Keratinocyte (primary cell): ENCODE results near the gene GPR137. TPM values are rescaled to one million over a fixed set of nuclear protein-coding genes. Genes with fewer than 3 reads are reported as not detected.

Experiments
- DNase-seq: peaks from one replicate; pipeline ENCODE4 v3.0.0-alpha.2; 2011; ENCODE audit warnings: low read depth, missing footprints, low spot score
- FAIRE-seq: peaks from 2 replicates; lab custom pipeline; 2011; peaks lifted over from hg19 to GRCh38; lab: Jason Lieb, UNC
- H2AFZ ChIP-seq: 2 replicates; pipeline ENCODE4 v1.6.0; 2012; ENCODE audit warnings: low read length, control low read depth, inconsistent platforms; ENCODE audit not compliant: control insufficient read depth
- H3K27ac ChIP-seq: 2 replicates; pipeline ENCODE4 v1.5.1; 2011; ENCODE audit warnings: low read length; ENCODE audit not compliant: control insufficient read depth, insufficient read depth
- H3K27me3 ChIP-seq: 3 replicates; pipeline ENCODE4 v1.6.0; 2011; ENCODE audit warnings: low read length; ENCODE audit not compliant: control insufficient read depth, insufficient read depth; ENCODE audit errors: extremely low read depth
- H3K36me3 ChIP-seq, 2 experiments: 2 replicates in 1 of 2; 3 replicates in 1 of 2; pipeline ENCODE4 v1.5.1; 2011; ENCODE audit warnings: low read length in 2 of 2, mild to moderate bottlenecking in 1 of 2; ENCODE audit not compliant: control insufficient read depth in 2 of 2, insufficient read depth in 2 of 2; ENCODE audit errors: extremely low read depth in 1 of 2
- H3K4me1 ChIP-seq: 3 replicates; pipeline ENCODE4 v1.5.1; 2011; ENCODE audit warnings: low read length; ENCODE audit not compliant: control insufficient read depth, insufficient read depth; ENCODE audit errors: extremely low read depth
- H3K4me2 ChIP-seq: 3 replicates; pipeline ENCODE4 v1.6.0; 2011; ENCODE audit warnings: low read depth, low read length; ENCODE audit not compliant: control insufficient read depth, insufficient read depth; ENCODE audit errors: extremely low read depth
- H3K4me3 ChIP-seq, 3 experiments: fragments of 200-600 bp in 1 of 3; sonication (generic) in 1 of 3; 2 replicates in 2 of 3; 3 replicates in 1 of 3; pipeline ENCODE4 v1.5.1; 2011 to 2016; ENCODE audit warnings: low read length in 3 of 3, mild to moderate bottlenecking in 3 of 3, control low read depth in 2 of 3, inconsistent platforms in 1 of 3, low read depth in 1 of 3, mixed read lengths in 1 of 3, mixed run types in 1 of 3, moderate library complexity in 1 of 3; ENCODE audit not compliant: control insufficient read depth in 2 of 3, insufficient read depth in 2 of 3; ENCODE audit errors: extremely low read depth in 1 of 3
- H3K79me2 ChIP-seq: 2 replicates; pipeline ENCODE4 v1.6.0; 2012; ENCODE audit warnings: low read length; ENCODE audit not compliant: control insufficient read depth, insufficient read depth
- H3K9ac ChIP-seq: 3 replicates; pipeline ENCODE4 v1.6.0; 2011; ENCODE audit warnings: low read length; ENCODE audit not compliant: control insufficient read depth, insufficient read depth; ENCODE audit errors: extremely low read depth
- H3K9me1 ChIP-seq: 3 replicates; pipeline ENCODE4 v1.6.0; 2011; ENCODE audit warnings: low read length; ENCODE audit not compliant: control insufficient read depth, insufficient read depth; ENCODE audit errors: extremely low read depth
- H3K9me3 ChIP-seq: 2 replicates; pipeline ENCODE4 v1.5.1; 2012; ENCODE audit warnings: low read depth, low read length; ENCODE audit not compliant: control insufficient read depth
- H4K20me1 ChIP-seq: 3 replicates; pipeline ENCODE4 v1.6.0; 2011; ENCODE audit warnings: low read length; ENCODE audit not compliant: control insufficient read depth, insufficient read depth; ENCODE audit errors: extremely low read depth
- EZH2 ChIP-seq: IDR thresholded peaks from one replicate; pipeline ENCODE4 v1.6.1; 2012; ENCODE audit warnings: inconsistent platforms, mild to moderate bottlenecking, low read length, moderate library complexity
- dilution Hi-C: fragments of 300-500 bp; cut with MboI; formaldehyde crosslinking; loops from one replicate; pipeline ENCODE4 v1.7.0; 2020; ENCODE audit warnings: low sequenced_read_pairs; ENCODE audit not compliant: extremely low pct_ligation_motif_present
- polyA plus RNA-seq, 5 experiments: library from polyadenylated mRNA; depleted of rRNA in 3 of 5; stranded (reverse) in 3 of 5; stranded (forward) in 1 of 5; unstranded in 1 of 5; fragments of >200 nt; gene quantifications; 1 replicate in 1 of 5; 2 replicates in 3 of 5; 3 replicates in 1 of 5; pipeline versions ENCODE4 v1.2.1 to v1.2.3, GENCODE V29; 2011 to 2012; ENCODE audit warnings: missing spikeins in 2 of 5, low read depth in 1 of 5, low replicate concordance in 1 of 5
- TF ChIP-seq, protein P1 (sequence below), 3 experiments: IDR thresholded peaks in 1 of 3; conservative IDR thresholded peaks in 1 of 3; optimal IDR thresholded peaks in 1 of 3; 2 replicates in 2 of 3; 3 replicates in 1 of 3; pipeline versions ENCODE3 to v1.5.1; 2011; ENCODE audit warnings: low read length in 3 of 3, mild to moderate bottlenecking in 3 of 3, moderate library complexity in 2 of 3, control low read depth in 1 of 3, inconsistent platforms in 1 of 3; ENCODE audit not compliant: insufficient read depth in 2 of 3; ENCODE audit errors: extremely low read depth in 1 of 3

Gene GPR137
- polyA plus RNA-seq, 1 donor (not counting 4 experiments of a cell fraction or from before 2014, with no cell fraction given), result 6.6 TPM

GRCh38 chr11:64331569-64332371, 46.1 kb downstream of the GPR137 start:
- H4K20me1 ChIP-seq, result no peaks in the 10 kb centered on the region
- H3K4me2 ChIP-seq, result peak overlapping the region; percentile 70
- H3K27ac ChIP-seq, result peak overlapping the region; percentile 86
- no peaks in the 10 kb centered on the region for H3K9me1 ChIP-seq
- H3K4me1 ChIP-seq, result peaks cover 20% of the 10 kb centered on the region
- H3K36me3 ChIP-seq, result no peaks in the 10 kb centered on the region
- H3K79me2 ChIP-seq, result no peaks in the 10 kb centered on the region
- TF ChIP-seq EZH2, result no peak
- TF ChIP-seq, protein P1, sequence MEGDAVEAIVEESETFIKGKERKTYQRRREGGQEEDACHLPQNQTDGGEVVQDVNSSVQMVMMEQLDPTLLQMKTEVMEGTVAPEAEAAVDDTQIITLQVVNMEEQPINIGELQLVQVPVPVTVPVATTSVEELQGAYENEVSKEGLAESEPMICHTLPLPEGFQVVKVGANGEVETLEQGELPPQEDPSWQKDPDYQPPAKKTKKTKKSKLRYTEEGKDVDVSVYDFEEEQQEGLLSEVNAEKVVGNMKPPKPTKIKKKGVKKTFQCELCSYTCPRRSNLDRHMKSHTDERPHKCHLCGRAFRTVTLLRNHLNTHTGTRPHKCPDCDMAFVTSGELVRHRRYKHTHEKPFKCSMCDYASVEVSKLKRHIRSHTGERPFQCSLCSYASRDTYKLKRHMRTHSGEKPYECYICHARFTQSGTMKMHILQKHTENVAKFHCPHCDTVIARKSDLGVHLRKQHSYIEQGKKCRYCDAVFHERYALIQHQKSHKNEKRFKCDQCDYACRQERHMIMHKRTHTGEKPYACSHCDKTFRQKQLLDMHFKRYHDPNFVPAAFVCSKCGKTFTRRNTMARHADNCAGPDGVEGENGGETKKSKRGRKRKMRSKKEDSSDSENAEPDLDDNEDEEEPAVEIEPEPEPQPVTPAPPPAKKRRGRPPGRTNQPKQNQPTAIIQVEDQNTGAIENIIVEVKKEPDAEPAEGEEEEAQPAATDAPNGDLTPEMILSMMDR (optimal IDR thresholded peaks at IDR 0.05 in 1 of 3, IDR thresholded peaks at IDR 0.05 in 1 of 3, conservative IDR thresholded peaks at IDR 0.05 in 1 of 3; ENCODE audit: extremely low read depth in 1 of 3, insufficient read depth in 2 of 3, low read length in 3 of 3), result peak; percentile 82 to 91 (median 90)
- H2AFZ ChIP-seq, result peak overlapping the region; percentile 71
- no peaks in the 10 kb centered on the region for H3K9me3 ChIP-seq
- FAIRE-seq, result peak; percentile 52
- dilution Hi-C loops, result no loop called here
- H3K4me3 ChIP-seq, result no peak overlapping the region
- peak overlapping the region; percentile 70 for H3K9ac ChIP-seq
- H3K27me3 ChIP-seq, result no peaks in the 10 kb centered on the region
- peak; percentile 93 for DNase-seq

DNA sequence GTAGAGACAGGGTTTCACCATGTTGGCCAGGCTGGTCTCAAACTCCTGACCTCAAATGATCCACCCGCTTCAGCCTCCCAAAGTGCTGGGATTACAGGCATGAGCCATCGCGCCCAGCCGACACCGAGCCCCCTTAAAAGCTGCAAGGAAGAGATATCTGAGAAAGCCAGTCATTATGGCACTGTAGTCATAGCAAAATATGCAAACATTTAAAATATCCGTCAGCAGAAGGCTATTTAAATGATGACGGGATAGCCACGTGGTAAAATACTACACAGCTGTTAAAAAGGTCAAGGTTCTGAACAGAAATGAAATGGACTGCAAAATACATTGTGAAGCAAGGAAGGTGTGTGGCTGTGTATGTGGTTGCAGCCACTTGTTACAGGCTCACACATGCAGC, 47.9 kb downstream of the GPR137 start:
- Histone ChIP-seq H3K4me3 (no peak overlapping the region), H3K27ac (no peak overlapping the region), H4K20me1 (no peaks in the 10 kb centered on the region), H3K4me2 (no peak overlapping the region), H3K27me3 (no peaks in the 10 kb centered on the region), H3K36me3 (no peaks in the 10 kb centered on the region), H3K79me2 (no peaks in the 10 kb centered on the region), H2AFZ (no peak overlapping the region), H3K9me3 (no peaks in the 10 kb centered on the region), H3K4me1 (peaks cover 20% of the 10 kb centered on the region), H3K9me1 (no peaks in the 10 kb centered on the region), H3K9ac (no peak overlapping the region)
- DNase-seq (no peak), FAIRE-seq (no peak)
- no peak for TF ChIP-seq EZH2
- dilution Hi-C loops, result no loop called here
